Measurements from ENCODE around the gene RAB10.

DNA sequence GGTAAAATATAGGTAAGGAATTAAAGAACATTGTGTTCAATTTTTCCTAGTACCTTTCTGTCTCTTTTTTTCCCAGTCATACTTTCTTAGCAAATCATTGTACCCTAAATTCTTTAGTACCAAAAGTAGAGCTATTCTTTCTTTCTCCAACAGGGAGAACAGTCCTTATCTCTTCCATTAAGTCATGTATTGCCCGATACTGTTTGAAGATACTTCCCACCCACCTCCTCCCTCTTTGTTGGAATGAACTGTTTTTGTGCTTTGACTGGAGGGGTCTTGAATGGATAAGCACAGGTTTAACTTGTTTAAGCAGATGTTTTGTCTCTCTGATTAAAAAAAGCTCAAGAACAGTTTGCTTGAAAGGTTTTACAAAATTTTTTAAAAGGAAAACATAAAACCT is 41.3 kb downstream of the RAB10 start:
- TF ChIP-seq YY1 (IDR thresholded peaks at IDR 0.05; ENCODE audit: insufficient read depth, insufficient read length) (no peak), SUZ12 (IDR thresholded peaks at IDR 0.05; ENCODE audit: extremely low read depth, insufficient read depth, insufficient read length) (no peak)

Measured in NT2/D1 (cell line).